Measurements from ENCODE around the gene ARHGAP4. TPM values are rescaled to one million over a fixed set of nuclear protein-coding genes. Genes with fewer than 3 reads are reported as not detected.

The ARHGAP4 gene
- polyA plus RNA-seq, 3 donors from 2014 or later, result 54.6 to 122 (median 75.7) TPM

GRCh38 chrX:153932220-153932915 is 6.3 kb upstream of the ARHGAP4 start:
- Mint-ChIP-seq H3K4me1 (peaks cover 28 to 30% of the 10 kb centered on the region in 2 donors), H3K27ac (no peak overlapping the region), H3K36me3 (peaks cover 0 to 3% (median 3%) of the 10 kb centered on the region in 3 donors), H3K4me3 (no peak overlapping the region), H3K9me3 (no peaks in the 10 kb centered on the region), H3K27me3 (ENCODE audit: low read depth in 3 of 3) (peaks cover 4 to 12% (median 5%) of the 10 kb centered on the region in 3 donors)
- no peak for DNase-seq

GRCh38 chrX:153931748-153932147 is 5.7 kb upstream of the ARHGAP4 start:
- Mint-ChIP-seq H3K27me3 (ENCODE audit: low read depth in 3 of 3) (peaks cover 9 to 16% (median 9%) of the 10 kb centered on the region in 3 donors), H3K4me1 (peaks cover 34 to 36% of the 10 kb centered on the region in 2 donors), H3K27ac (peak overlapping the region in 4 of 6 donors; percentile 16 to 72 (median 51)), H3K9me3 (no peaks in the 10 kb centered on the region), H3K4me3 (no peak overlapping the region), H3K36me3 (peaks cover 0 to 3% (median 3%) of the 10 kb centered on the region in 3 donors)
- DNase-seq, result no peak

GRCh38 chrX:153931151-153931550 is 5.1 kb upstream of the ARHGAP4 start:
- peaks cover 36 to 39% of the 10 kb centered on the region in 2 donors for H3K4me1 Mint-ChIP-seq

GRCh38 chrX:153930011-153930910 is 4.2 kb upstream of the ARHGAP4 start:
- H3K9me3 Mint-ChIP-seq, result peaks cover 0 to 1% (median 0%) of the 10 kb centered on the region in 6 donors
- no peak for DNase-seq
- peaks cover 0 to 3% (median 3%) of the 10 kb centered on the region in 3 donors for H3K36me3 Mint-ChIP-seq
- H3K27me3 Mint-ChIP-seq (ENCODE audit: low read depth in 3 of 3), result peaks cover 16 to 19% (median 17%) of the 10 kb centered on the region in 3 donors
- peak overlapping the region in 3 of 6 donors; percentile 23 to 57 (median 44) for H3K27ac Mint-ChIP-seq
- peak overlapping the region in 1 of 5 donors; percentile 18 for H3K4me3 Mint-ChIP-seq
- H3K4me1 Mint-ChIP-seq, result peaks cover 39 to 42% of the 10 kb centered on the region in 2 donors

More at GRCh38 chrX:153931151-153931550, 5.1 kb upstream of the ARHGAP4 start:
- Mint-ChIP-seq H3K9me3 (no peaks in the 10 kb centered on the region), H3K4me3 (peak overlapping the region in 1 of 5 donors; percentile 12), H3K27me3 (ENCODE audit: low read depth in 3 of 3) (peaks cover 11 to 17% (median 12%) of the 10 kb centered on the region in 3 donors), H3K27ac (peak overlapping the region in 5 of 6 donors; percentile 11 to 72 (median 34)), H3K36me3 (peaks cover 0 to 3% (median 3%) of the 10 kb centered on the region in 3 donors)
- DNase-seq, result no peak

GRCh38 chrX:153929576-153929975 is 3.5 kb upstream of the ARHGAP4 start:
- Mint-ChIP-seq H3K4me3 (no peak overlapping the region), H3K27ac (peak overlapping the region in 5 of 6 donors; percentile 54 to 99 (median 96)), H3K4me1 (peaks cover 46 to 49% of the 10 kb centered on the region in 2 donors), H3K9me3 (peaks cover 0 to 1% (median 0%) of the 10 kb centered on the region in 6 donors), H3K27me3 (ENCODE audit: low read depth in 3 of 3) (peaks cover 17 to 21% (median 19%) of the 10 kb centered on the region in 3 donors), H3K36me3 (peaks cover 0 to 3% (median 3%) of the 10 kb centered on the region in 3 donors)
- DNase-seq, result no peak

GRCh38 chrX:153928846-153929245 is 2.8 kb upstream of the ARHGAP4 start:
- H3K27ac Mint-ChIP-seq, result peak overlapping the region; percentile 54 to 99 (median 97)
- H3K4me3 Mint-ChIP-seq, result peak overlapping the region; percentile 44 to 95 (median 92)
- H3K4me1 Mint-ChIP-seq, result peaks cover 48 to 51% of the 10 kb centered on the region in 2 donors
- H3K27me3 Mint-ChIP-seq (ENCODE audit: low read depth in 3 of 3), result peaks cover 17 to 21% (median 19%) of the 10 kb centered on the region in 3 donors
- peaks cover 0 to 1% (median 0%) of the 10 kb centered on the region in 6 donors for H3K9me3 Mint-ChIP-seq
- no peak for DNase-seq
- peaks cover 0 to 3% (median 3%) of the 10 kb centered on the region in 3 donors for H3K36me3 Mint-ChIP-seq

GRCh38 chrX:153927922-153928760 is 2.1 kb upstream of the ARHGAP4 start:
- H3K36me3 Mint-ChIP-seq, result peaks cover 0 to 3% (median 3%) of the 10 kb centered on the region in 3 donors

GRCh38 chrX:153927672-153927921 is 1.5 kb upstream of the ARHGAP4 start:
- Mint-ChIP-seq H3K4me1 (peaks cover 57 to 58% of the 10 kb centered on the region in 2 donors), H3K27ac (peak overlapping the region; percentile 96 to 100 (median 98)), H3K9me3 (peaks cover 0 to 1% (median 0%) of the 10 kb centered on the region in 6 donors), H3K4me3 (peak overlapping the region; percentile 87 to 93 (median 89)), H3K36me3 (peaks cover 0 to 3% (median 3%) of the 10 kb centered on the region in 3 donors), H3K27me3 (ENCODE audit: low read depth in 3 of 3) (peaks cover 15 to 21% (median 19%) of the 10 kb centered on the region in 3 donors)
- DNase-seq, result no peak

More at GRCh38 chrX:153927922-153928760, 2.1 kb upstream of the ARHGAP4 start:
- H3K27ac Mint-ChIP-seq, result peak overlapping the region; percentile 96 to 100 (median 98)
- DNase-seq, result peak; percentile 94 to 98 (median 98)
- peak overlapping the region; percentile 87 to 95 (median 92) for H3K4me3 Mint-ChIP-seq
- H3K4me1 Mint-ChIP-seq, result peaks cover 51 to 53% of the 10 kb centered on the region in 2 donors
- peaks cover 0 to 1% (median 0%) of the 10 kb centered on the region in 6 donors for H3K9me3 Mint-ChIP-seq
- H3K27me3 Mint-ChIP-seq (ENCODE audit: low read depth in 3 of 3), result peaks cover 15 to 21% (median 19%) of the 10 kb centered on the region in 3 donors

GRCh38 chrX:153926858-153927671 is 1.0 kb upstream of the ARHGAP4 start:
- Mint-ChIP-seq H3K4me1 (peaks cover 62 to 63% of the 10 kb centered on the region in 2 donors), H3K9me3 (peaks cover 0 to 1% (median 0%) of the 10 kb centered on the region in 6 donors), H3K36me3 (peaks cover 1 to 3% (median 3%) of the 10 kb centered on the region in 3 donors), H3K4me3 (peak overlapping the region; percentile 87 to 93 (median 89)), H3K27ac (peak overlapping the region; percentile 96 to 100 (median 98)), H3K27me3 (ENCODE audit: low read depth in 3 of 3) (peaks cover 15 to 21% (median 19%) of the 10 kb centered on the region in 3 donors)
- DNase-seq, result peak; percentile 83 to 86 (median 84)

- DNase-seq, result no peak
- Mint-ChIP-seq H3K9me3 (peaks cover 0 to 1% (median 0%) of the 10 kb centered on the region in 6 donors), H3K27me3 (ENCODE audit: low read depth in 3 of 3) (peaks cover 13 to 21% (median 19%) of the 10 kb centered on the region in 3 donors), H3K36me3 (peaks cover 1 to 3% (median 2%) of the 10 kb centered on the region in 3 donors), H3K4me3 (peak overlapping the region; percentile 87 to 93 (median 89)), H3K27ac (peak overlapping the region; percentile 96 to 100 (median 98)), H3K4me1 (peaks cover 67% of the 10 kb centered on the region in 2 donors)
Measured at GRCh38 chrX:153926552-153926857, 441 bp upstream of the ARHGAP4 start.

GRCh38 chrX:153925387-153925738 is 701 bp downstream of the ARHGAP4 start:
- H3K4me3 Mint-ChIP-seq, result peak overlapping the region; percentile 89 to 94 (median 93)
- peak in 1 of 3 donors; percentile 34 for DNase-seq
- peaks cover 12 to 21% (median 19%) of the 10 kb centered on the region in 3 donors for H3K27me3 Mint-ChIP-seq (ENCODE audit: low read depth in 3 of 3)
- peaks cover 0 to 1% (median 0%) of the 10 kb centered on the region in 6 donors for H3K9me3 Mint-ChIP-seq
- peak overlapping the region; percentile 92 to 98 (median 97) for H3K27ac Mint-ChIP-seq
- peaks cover 0 to 3% (median 0%) of the 10 kb centered on the region in 3 donors for H3K36me3 Mint-ChIP-seq
- peaks cover 67 to 68% of the 10 kb centered on the region in 2 donors for H3K4me1 Mint-ChIP-seq
